ENCODE measurements around the gene TSPAN16.
"Not testable (repeated sequence)": the region's sequence is repeated elsewhere in the genome, so short reads cannot be mapped to it uniquely, and the experiment has no call there.

TSPAN16 gene

DNA sequence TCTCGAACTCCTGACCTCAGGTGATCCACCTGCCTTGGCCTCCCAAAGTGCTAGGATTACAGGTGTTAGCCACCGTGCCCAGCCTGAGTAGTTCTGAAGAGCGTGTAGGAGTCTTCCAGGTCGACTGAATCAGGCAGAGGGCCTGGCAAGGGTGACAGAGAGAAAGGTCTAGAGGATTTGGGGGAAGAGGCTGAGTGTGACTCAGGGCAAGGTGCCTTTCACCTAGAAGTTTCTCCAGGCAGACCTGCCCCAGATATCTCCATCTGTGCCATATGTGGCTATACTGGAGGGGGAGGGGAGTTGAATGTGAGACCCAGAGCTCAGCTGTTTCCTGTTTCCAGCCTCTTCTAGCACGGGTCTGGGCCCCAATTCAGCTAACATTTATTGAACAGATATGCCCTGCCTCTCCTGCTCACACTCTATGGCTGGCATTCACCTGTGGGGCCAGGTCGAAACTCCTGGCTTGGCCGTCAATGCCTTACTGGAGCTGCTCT is 51.6 kb downstream of the TSPAN16 start:
- Histone ChIP-seq H3K27me3 (ENCODE audit: insufficient read depth, low read length) (no peaks in the 10 kb centered on the region), H3K9me3 (ENCODE audit: low read length) (peaks cover 7% of the 10 kb centered on the region), H3K4me3 (ENCODE audit: low read length) (no peak overlapping the region), H3K36me3 (ENCODE audit: insufficient read depth, low read length) (no peaks in the 10 kb centered on the region), H2AFZ (ENCODE audit: low read depth, low read length) (no peak overlapping the region), H3K4me1 (ENCODE audit: insufficient read depth, low read length) (peaks cover 8% of the 10 kb centered on the region)

DNA sequence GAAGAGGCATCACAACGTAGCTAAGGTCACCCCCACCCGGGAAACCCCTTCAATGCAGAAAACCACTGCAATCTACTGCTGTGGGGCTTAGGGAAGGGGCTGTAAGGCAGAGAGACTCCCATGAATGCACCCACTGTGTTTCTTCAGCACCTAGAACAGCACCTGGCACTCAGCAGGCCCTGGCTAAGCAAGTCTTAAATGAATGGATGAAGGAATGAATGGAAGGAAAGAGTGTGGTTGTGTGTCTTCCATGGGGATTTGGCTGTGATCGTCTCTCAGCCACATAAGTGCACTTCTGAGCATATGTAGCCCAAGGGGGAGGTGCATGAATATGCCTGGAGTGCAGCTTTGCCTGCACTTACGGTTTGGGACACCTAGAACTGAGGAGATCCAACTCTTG is 53.2 kb downstream of the TSPAN16 start:
- H3K27me3 ChIP-seq (ENCODE audit: insufficient read depth, low read length): no peaks in the 10 kb centered on the region
- no peaks in the 10 kb centered on the region for H3K36me3 ChIP-seq (ENCODE audit: insufficient read depth, low read length)
- peaks cover 7% of the 10 kb centered on the region for H3K9me3 ChIP-seq (ENCODE audit: low read length)
- no peak overlapping the region for H3K4me3 ChIP-seq (ENCODE audit: low read length)
- H2AFZ ChIP-seq (ENCODE audit: low read depth, low read length): no peak overlapping the region
- peaks cover 8% of the 10 kb centered on the region for H3K4me1 ChIP-seq (ENCODE audit: insufficient read depth, low read length)

DNA sequence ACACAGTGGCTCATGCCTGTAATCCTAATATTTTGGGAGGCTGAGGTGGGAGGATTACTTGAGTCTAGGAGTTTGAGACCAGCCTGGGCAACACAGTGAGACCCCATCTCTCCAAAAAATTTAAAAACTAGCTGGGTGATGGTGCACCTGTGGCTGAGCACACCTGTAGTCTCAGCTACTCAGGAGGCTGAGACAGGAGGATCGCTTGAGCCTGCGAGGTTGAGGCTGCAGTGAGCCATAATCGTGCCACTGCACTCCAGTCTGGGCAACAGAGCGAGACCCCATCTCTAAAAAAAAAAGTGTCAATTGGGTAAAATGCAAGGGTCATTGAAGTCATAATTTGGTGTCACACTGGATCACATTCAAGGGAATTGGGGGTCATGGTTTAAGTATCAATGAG is 58.1 kb downstream of the TSPAN16 start:
- H3K36me3 ChIP-seq (ENCODE audit: insufficient read depth, low read length); H3K4me3 ChIP-seq (ENCODE audit: low read length); H2AFZ ChIP-seq (ENCODE audit: low read depth, low read length); H3K9me3 ChIP-seq (ENCODE audit: low read length); H3K4me1 ChIP-seq (ENCODE audit: insufficient read depth, low read length); H3K27me3 ChIP-seq (ENCODE audit: insufficient read depth, low read length): not testable (repeated sequence)

DNA sequence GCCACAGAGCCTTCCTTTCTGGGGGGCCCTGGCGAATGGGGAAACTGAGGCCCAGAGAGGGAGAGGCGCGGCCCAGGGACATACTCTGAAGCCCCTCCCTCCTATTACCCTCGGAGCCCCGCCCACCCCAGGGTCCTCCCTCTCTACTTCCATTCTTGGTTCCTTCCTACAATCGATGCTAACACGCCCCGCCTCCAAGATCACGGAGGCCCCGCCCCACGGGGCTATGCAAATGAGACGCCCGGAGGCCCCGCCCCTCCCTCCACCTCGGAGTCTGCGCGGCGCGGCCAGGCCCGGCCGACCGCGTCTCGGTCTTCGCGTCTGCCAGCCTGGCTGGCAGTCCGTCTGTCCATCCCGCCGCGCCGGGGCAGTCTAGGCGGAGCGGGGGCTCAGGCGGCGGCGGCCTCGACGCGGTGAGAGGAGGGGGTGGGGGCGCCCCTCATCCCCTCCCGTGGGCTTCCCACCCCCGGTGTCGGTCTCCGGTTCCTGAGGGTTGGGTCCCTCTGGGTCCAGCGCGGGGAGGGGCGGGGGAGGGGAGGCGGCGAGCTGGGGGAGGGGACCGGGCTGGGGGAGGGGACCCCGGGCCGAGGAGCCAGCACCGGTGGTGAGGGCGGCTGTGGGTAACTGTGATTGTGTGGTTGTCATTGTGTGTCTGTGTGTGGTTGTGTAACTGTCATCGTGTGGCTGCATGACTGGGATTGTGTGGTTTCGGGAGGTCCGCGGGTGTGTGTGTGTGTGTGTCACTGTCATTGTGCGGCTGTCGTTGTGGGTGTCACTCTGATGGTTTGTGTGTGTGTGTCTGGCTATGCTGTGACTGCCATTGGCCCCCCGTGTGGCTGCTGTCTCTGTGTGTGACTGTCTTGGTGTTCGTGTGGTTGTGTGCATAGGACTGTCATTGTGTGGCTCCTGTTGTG is 59.5 kb downstream of the TSPAN16 start, which contains the start of gene PLPPR2:
Gene PLPPR2 (plus strand): TSS at position 273 of the 914 bp plus-strand sequence. CDS start 2,242 bp downstream, outside the sequence.
- H3K36me3 ChIP-seq (ENCODE audit: insufficient read depth, low read length): no peaks in the 10 kb centered on the region
- H3K9me3 ChIP-seq (ENCODE audit: low read length): no peaks in the 10 kb centered on the region
- no peak within 1 kb of the TSS for H2AFZ ChIP-seq (ENCODE audit: low read depth, low read length)
- no peaks in the 10 kb centered on the region for H3K27me3 ChIP-seq (ENCODE audit: insufficient read depth, low read length)
- H3K4me3 ChIP-seq (ENCODE audit: low read length): peak within 1 kb of the TSS; percentile 35
- peaks cover 5% of the 10 kb centered on the region for H3K4me1 ChIP-seq (ENCODE audit: insufficient read depth, low read length)

DNA sequence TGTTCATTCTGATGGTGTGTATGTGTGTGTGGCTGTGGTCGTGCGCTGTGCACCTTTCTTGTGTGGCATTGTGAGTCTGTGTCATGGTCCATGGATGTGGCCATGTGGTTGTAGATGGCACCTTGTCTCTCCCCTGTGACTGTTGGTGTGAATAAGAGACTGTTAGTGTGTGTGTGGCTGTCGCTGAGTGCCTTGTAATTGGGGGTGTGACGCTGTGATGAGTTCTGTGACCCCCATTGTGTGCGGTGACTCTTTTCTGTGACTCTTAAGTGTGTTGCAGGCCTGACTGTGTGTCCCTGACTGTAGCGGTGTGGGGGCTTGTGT is 60.1 kb downstream of the TSPAN16 start:
- Histone ChIP-seq H3K4me3 (ENCODE audit: low read length) (peak overlapping the region; percentile 35), H2AFZ (ENCODE audit: low read depth, low read length) (no peak overlapping the region)

DNA sequence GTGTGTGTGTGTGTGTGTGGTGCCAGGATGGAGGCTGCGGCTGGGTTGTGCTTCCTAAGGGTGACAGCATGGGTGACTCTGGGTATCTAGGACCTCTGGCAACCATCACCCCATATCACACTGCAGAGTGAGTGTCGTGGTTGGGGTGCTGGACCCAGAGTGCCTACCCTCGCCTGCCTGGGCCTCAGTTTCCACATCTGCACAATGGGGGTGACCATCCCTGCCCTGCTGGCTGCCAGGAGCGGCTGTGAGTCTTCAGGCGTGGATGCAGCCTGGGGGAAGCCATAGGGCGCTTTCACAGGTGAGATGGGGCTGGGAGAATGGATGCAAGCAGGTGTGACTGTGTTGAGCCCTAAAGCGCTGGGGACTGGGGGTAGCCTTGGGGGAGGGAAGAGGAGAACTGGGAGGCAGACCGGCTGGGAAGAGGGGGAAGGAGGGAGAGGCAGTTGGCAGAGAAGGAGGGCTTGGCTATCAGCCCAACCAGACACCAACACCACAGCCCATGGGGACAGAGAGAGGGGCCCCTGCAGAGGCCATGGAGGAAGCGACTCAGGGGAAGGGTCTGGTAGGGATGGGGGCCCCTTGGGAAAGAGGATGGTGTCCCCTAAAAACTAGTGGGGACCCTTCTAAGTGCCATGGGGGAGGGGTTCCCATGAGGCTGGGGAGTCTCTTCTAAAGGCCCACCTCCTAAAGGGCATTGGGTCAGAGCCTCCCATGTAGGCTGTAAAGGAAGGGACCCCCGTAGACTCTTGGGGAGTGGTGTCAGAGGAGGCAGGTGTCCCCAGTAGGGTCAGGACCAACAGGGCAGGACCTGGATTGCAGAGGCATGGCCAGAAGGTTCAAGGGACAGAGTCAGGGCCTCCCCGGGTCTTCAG is 61.0 kb downstream of the TSPAN16 start:
- Histone ChIP-seq H3K27me3 (ENCODE audit: insufficient read depth, low read length) (no peaks in the 10 kb centered on the region), H3K9me3 (ENCODE audit: low read length) (no peaks in the 10 kb centered on the region), H2AFZ (ENCODE audit: low read depth, low read length) (no peak overlapping the region), H3K4me3 (ENCODE audit: low read length) (no peak overlapping the region), H3K4me1 (ENCODE audit: insufficient read depth, low read length) (peaks cover 5% of the 10 kb centered on the region), H3K36me3 (ENCODE audit: insufficient read depth, low read length) (peaks cover 3% of the 10 kb centered on the region)

More for the DNA sequence above, 60.1 kb downstream of the TSPAN16 start:
- peaks cover 5% of the 10 kb centered on the region for H3K4me1 ChIP-seq (ENCODE audit: insufficient read depth, low read length)
- no peaks in the 10 kb centered on the region for H3K27me3 ChIP-seq (ENCODE audit: insufficient read depth, low read length)
- no peaks in the 10 kb centered on the region for H3K9me3 ChIP-seq (ENCODE audit: low read length)
- peaks cover 2% of the 10 kb centered on the region for H3K36me3 ChIP-seq (ENCODE audit: insufficient read depth, low read length)

DNA sequence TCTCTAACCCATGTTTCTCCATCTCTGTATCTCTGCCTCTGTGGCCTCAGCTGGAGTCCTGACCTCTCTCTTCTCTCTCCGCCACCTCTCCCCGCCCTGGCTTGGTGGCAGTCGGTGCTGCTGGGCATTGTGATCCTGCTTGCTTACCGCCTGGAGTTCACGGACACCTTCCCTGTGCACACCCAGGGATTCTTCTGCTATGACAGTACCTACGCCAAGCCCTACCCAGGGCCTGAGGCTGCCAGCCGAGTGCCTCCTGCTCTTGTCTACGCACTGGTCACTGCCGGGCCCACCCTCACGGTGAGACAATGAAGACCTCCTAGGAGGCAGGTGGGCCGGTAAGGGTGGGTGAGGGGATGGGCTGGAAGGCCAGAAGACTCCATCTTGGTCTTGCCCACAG is 63.5 kb downstream of the TSPAN16 start:
- Histone ChIP-seq H3K36me3 (ENCODE audit: insufficient read depth, low read length) (peaks cover 3% of the 10 kb centered on the region), H3K27me3 (ENCODE audit: insufficient read depth, low read length) (no peaks in the 10 kb centered on the region), H3K9me3 (ENCODE audit: low read length) (no peaks in the 10 kb centered on the region), H2AFZ (ENCODE audit: low read depth, low read length) (no peak overlapping the region), H3K4me1 (ENCODE audit: insufficient read depth, low read length) (peaks cover 5% of the 10 kb centered on the region), H3K4me3 (ENCODE audit: low read length) (no peak overlapping the region)

DNA sequence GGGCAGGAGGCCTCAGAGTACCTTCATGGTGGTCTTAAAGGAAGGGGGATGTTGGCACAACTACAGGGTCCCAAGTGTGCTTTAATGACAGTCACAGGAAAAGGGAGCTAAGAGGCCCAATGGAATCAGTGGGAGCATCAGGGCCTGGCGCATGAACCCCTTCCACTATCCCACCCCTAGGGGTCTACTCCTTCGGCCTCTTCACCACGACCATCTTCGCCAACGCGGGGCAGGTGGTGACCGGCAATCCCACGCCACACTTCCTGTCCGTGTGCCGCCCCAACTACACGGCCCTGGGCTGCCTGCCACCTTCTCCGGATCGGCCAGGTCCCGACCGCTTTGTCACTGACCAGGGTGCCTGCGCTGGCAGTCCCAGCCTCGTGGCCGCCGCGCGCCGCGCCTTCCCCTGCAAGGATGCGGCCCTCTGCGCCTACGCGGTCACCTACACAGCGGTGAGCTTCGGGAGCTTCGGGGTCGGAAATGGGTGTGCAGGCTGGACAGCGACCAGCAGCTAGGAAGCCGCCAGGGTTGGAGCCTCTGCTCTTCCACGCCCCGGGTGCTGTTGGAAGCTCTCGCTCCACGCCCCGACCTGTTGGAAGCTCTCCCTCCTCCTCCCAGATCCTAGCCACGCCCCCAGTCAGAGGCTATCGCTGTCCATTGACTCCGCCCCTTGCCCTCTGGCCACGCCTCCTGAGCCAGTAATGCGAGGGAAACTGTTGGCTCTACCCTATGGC is 65.2 kb downstream of the TSPAN16 start:
- Histone ChIP-seq H3K4me3 (ENCODE audit: low read length) (no peak overlapping the region), H3K27me3 (ENCODE audit: insufficient read depth, low read length) (no peaks in the 10 kb centered on the region), H3K36me3 (ENCODE audit: insufficient read depth, low read length) (peaks cover 3% of the 10 kb centered on the region), H3K4me1 (ENCODE audit: insufficient read depth, low read length) (no peaks in the 10 kb centered on the region), H3K9me3 (ENCODE audit: low read length) (no peaks in the 10 kb centered on the region), H2AFZ (ENCODE audit: low read depth, low read length) (no peak overlapping the region)

DNA sequence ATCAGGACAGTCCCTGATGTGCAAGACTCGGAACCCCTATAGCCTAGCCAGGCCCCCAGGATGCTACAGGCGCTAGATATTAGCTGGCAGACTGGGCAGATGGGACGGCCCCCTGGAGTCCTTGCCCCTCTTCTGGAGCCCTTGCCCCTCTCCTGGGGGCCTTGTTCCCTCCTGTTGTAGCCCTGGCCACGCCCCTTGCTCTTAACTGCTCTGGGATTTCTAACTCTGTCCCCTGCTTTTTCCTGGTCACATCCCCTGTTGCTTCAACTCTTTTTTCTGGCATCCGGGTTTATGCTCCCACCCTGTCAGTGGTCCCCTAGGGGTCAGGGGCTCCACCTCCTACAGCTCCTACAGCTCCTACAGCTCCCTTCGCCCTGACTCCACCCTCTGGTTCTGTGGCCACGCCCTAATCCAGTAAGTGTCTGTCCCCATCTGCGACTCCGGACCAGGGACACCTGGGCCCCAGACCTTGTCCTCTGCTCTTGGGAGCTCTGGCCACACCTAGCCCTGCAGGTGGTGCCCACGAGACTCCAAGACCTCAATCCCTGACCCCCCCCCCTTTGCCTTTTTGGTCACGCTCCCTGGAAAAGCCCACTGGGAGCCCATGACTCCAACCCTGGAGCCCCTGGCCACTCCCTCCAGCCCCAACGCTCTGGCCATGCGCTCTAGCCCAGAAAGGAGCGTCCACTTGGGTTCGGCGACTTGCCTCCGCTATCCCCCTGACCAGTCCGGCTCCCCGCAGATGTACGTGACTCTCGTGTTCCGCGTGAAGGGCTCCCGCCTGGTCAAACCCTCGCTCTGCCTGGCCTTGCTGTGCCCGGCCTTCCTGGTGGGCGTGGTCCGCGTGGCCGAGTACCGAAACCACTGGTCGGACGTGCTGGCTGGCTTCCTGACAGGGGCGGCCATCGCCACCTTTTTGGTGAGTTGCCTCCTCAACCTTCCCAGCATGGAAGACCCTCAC is 66.1 kb downstream of the TSPAN16 start:
- no peak overlapping the region for H3K4me3 ChIP-seq (ENCODE audit: low read length)
- H3K9me3 ChIP-seq (ENCODE audit: low read length): no peaks in the 10 kb centered on the region
- no peak overlapping the region for H2AFZ ChIP-seq (ENCODE audit: low read depth, low read length)
- peaks cover 3% of the 10 kb centered on the region for H3K36me3 ChIP-seq (ENCODE audit: insufficient read depth, low read length)
- H3K27me3 ChIP-seq (ENCODE audit: insufficient read depth, low read length): no peaks in the 10 kb centered on the region
- no peaks in the 10 kb centered on the region for H3K4me1 ChIP-seq (ENCODE audit: insufficient read depth, low read length)

DNA sequence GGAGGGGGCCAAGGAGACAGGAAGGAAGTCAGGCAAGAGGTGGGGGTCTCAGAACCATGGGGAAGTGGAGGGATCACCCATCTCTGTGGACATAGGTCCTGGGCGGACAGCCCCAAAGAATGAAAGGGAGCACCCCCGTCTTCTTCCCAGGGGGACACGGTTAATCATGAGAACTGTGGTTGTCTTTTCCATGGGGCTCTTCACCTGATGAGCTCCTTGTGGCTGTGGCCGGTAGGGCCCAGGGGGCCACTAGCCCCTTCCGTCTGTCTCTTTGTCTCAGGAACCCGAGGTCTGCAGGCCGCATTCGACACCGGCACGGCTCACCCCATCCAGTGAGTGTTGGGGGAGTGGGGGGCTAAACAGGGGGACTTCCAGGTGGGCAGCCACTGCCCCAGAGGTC is 67.9 kb downstream of the TSPAN16 start:
- Histone ChIP-seq H3K9me3 (ENCODE audit: low read length) (no peaks in the 10 kb centered on the region), H3K4me3 (ENCODE audit: low read length) (no peak overlapping the region), H3K27me3 (ENCODE audit: insufficient read depth, low read length) (no peaks in the 10 kb centered on the region), H3K4me1 (ENCODE audit: insufficient read depth, low read length) (no peaks in the 10 kb centered on the region), H3K36me3 (ENCODE audit: insufficient read depth, low read length) (peaks cover 3% of the 10 kb centered on the region), H2AFZ (ENCODE audit: low read depth, low read length) (no peak overlapping the region)

DNA sequence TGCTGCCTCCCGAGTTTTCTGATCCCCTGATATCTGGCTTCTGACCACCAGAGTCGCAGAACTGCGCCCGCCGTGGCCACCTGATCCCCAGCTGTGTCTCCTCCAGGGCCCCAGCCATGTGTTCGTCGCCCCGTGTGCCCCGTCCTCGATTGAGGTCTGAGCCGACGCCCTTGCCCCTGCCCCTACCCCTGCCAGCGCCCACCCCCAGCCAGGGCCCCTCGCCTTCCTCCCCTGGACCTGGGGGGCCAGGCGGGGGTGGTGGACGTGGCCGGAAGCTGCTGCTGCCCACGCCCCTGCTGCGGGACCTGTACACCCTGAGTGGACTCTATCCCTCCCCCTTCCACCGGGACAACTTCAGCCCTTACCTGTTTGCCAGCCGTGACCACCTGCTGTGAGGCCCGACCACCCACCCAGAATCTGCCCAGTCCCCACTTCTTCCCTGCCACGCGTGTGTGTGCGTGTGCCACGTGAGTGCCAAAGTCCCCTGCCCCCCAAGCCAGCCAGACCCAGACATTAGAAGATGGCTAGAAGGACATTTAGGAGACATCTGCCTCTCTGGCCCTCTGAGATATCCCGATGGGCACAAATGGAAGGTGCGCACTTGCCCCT is 68.4 kb downstream of the TSPAN16 start:
- H3K27me3 ChIP-seq (ENCODE audit: insufficient read depth, low read length): no peaks in the 10 kb centered on the region
- H3K36me3 ChIP-seq (ENCODE audit: insufficient read depth, low read length): peaks cover 3% of the 10 kb centered on the region
- no peak overlapping the region for H3K4me3 ChIP-seq (ENCODE audit: low read length)
- H2AFZ ChIP-seq (ENCODE audit: low read depth, low read length): no peak overlapping the region
- no peaks in the 10 kb centered on the region for H3K9me3 ChIP-seq (ENCODE audit: low read length)
- no peaks in the 10 kb centered on the region for H3K4me1 ChIP-seq (ENCODE audit: insufficient read depth, low read length)
